ENCODE measurements around the gene PLIN1.

The PLIN1 gene

GRCh38 chr15:89668171-89668570, 11.0 kb downstream of the PLIN1 start:
- TF ChIP-seq FOXM1 (IDR thresholded peaks at IDR 0.05; ENCODE audit: borderline replicate concordance) (no peak), ELF4 (IDR thresholded peaks at IDR 0.05) (no peak), HDGF (IDR thresholded peaks at IDR 0.05; ENCODE audit: borderline replicate concordance) (no peak), L3MBTL2 (conservative IDR thresholded peaks at IDR 0.05) (no peak)
- ChIA-PET POLR2A (interaction anchor here (1.2 kb wide), 1 partner anchor 13 kb away, joined by 4 read pairs; the partner anchor contains the start of gene KIF7), CTCF (no interaction called here)
- DNase-seq (ENCODE audit: extremely low spot score) = no peak

GRCh38 chr15:89667706-89667960, 11.5 kb downstream of the PLIN1 start:
- POLR2A ChIA-PET = interaction anchor here (1.2 kb wide), 1 partner anchor 13 kb away, joined by 4 read pairs; the partner anchor contains the start of gene KIF7
- TF ChIP-seq NFRKB (IDR thresholded peaks at IDR 0.05) (no peak), FOXA1 (IDR thresholded peaks at IDR 0.05) (no peak), L3MBTL2 (conservative IDR thresholded peaks at IDR 0.05) (no peak), ELF4 (IDR thresholded peaks at IDR 0.05) (no peak), ARNT (IDR thresholded peaks at IDR 0.05) (no peak), BHLHE40 (IDR thresholded peaks at IDR 0.05; ENCODE audit: borderline replicate concordance) (no peak), FOXM1 (IDR thresholded peaks at IDR 0.05; ENCODE audit: borderline replicate concordance) (no peak), TARDBP (IDR thresholded peaks at IDR 0.05) (no peak), SUZ12 (IDR thresholded peaks at IDR 0.05) (no peak), HDGF (IDR thresholded peaks at IDR 0.05; ENCODE audit: borderline replicate concordance) (no peak), FOXK2 (IDR thresholded peaks at IDR 0.05) (no peak), CTBP1 (IDR thresholded peaks at IDR 0.05; ENCODE audit: borderline replicate concordance) (no peak)
- CTCF ChIA-PET = no interaction called here
- DNase-seq (ENCODE audit: extremely low spot score) = no peak

GRCh38 chr15:89666858-89667705, 12.1 kb downstream of the PLIN1 start:
- ChIA-PET CTCF (interaction anchor here (1.4 kb wide), 1 partner anchor 20 kb away, joined by 5 read pairs; no protein-coding TSS in a partner anchor), POLR2A (interaction anchor here (1.2 kb wide), 1 partner anchor 12 kb away, joined by 4 read pairs; the partner anchor contains the start of gene KIF7)
- TF ChIP-seq FOXA1 (IDR thresholded peaks at IDR 0.05) (no peak), BHLHE40 (IDR thresholded peaks at IDR 0.05; ENCODE audit: borderline replicate concordance) (no peak), FOXM1 (IDR thresholded peaks at IDR 0.05; ENCODE audit: borderline replicate concordance) (no peak), TARDBP (IDR thresholded peaks at IDR 0.05) (no peak), PKNOX1 (IDR thresholded peaks at IDR 0.05) (no peak), LEF1 (IDR thresholded peaks at IDR 0.05; ENCODE audit: borderline replicate concordance) (no peak), ZNF384 (IDR thresholded peaks at IDR 0.05) (no peak), ARNT (IDR thresholded peaks at IDR 0.05) (no peak), SUZ12 (IDR thresholded peaks at IDR 0.05) (no peak), L3MBTL2 (conservative IDR thresholded peaks at IDR 0.05) (no peak), HDGF (IDR thresholded peaks at IDR 0.05; ENCODE audit: borderline replicate concordance) (no peak), CTBP1 (IDR thresholded peaks at IDR 0.05; ENCODE audit: borderline replicate concordance) (no peak)
- DNase-seq (ENCODE audit: extremely low spot score) = peak; percentile 7

GRCh38 chr15:89666184-89666857, 12.8 kb downstream of the PLIN1 start:
- CTCF ChIA-PET = interaction anchor here (1.4 kb wide), 1 partner anchor 19 kb away, joined by 5 read pairs; no protein-coding TSS in a partner anchor
- DNase-seq (ENCODE audit: extremely low spot score) = peak; percentile 13
- POLR2A ChIA-PET = interaction anchor here (0.7 to 2.6 kb wide), 5 partner anchors 8 to 74 kb away, joined by 3 to 8 read pairs (median 4); no protein-coding TSS in a partner anchor
- TF ChIP-seq LEF1 (IDR thresholded peaks at IDR 0.05; ENCODE audit: borderline replicate concordance) = no peak
- no peak for TF ChIP-seq HDGF (IDR thresholded peaks at IDR 0.05; ENCODE audit: borderline replicate concordance)
- no peak for TF ChIP-seq ELF4 (IDR thresholded peaks at IDR 0.05)
- TF ChIP-seq PKNOX1 (IDR thresholded peaks at IDR 0.05) = no peak
- TF ChIP-seq SUZ12 (IDR thresholded peaks at IDR 0.05) = no peak
- no peak for TF ChIP-seq FOXM1 (IDR thresholded peaks at IDR 0.05; ENCODE audit: borderline replicate concordance)
- no peak for TF ChIP-seq CTBP1 (IDR thresholded peaks at IDR 0.05; ENCODE audit: borderline replicate concordance)
- no peak for TF ChIP-seq ARNT (IDR thresholded peaks at IDR 0.05)
- TF ChIP-seq NFRKB (IDR thresholded peaks at IDR 0.05) = no peak
- no peak for TF ChIP-seq FOXK2 (IDR thresholded peaks at IDR 0.05)
- no peak for TF ChIP-seq FOXA1 (IDR thresholded peaks at IDR 0.05)
- TF ChIP-seq L3MBTL2 (conservative IDR thresholded peaks at IDR 0.05) = no peak
- no peak for TF ChIP-seq BHLHE40 (IDR thresholded peaks at IDR 0.05; ENCODE audit: borderline replicate concordance)
- TF ChIP-seq SP1 (IDR thresholded peaks at IDR 0.05) = no peak
- TF ChIP-seq TARDBP (IDR thresholded peaks at IDR 0.05) = no peak
- no peak for TF ChIP-seq ZNF384 (IDR thresholded peaks at IDR 0.05)

- ChIA-PET POLR2A (interaction anchor here (0.6 to 2.6 kb wide), 9 partner anchors 9 to 95 kb away, joined by 3 to 8 read pairs (median 4); partner anchors contain the start of gene TICRR), CTCF (interaction anchor here (1.4 to 2.0 kb wide), 2 partner anchors 8 to 18 kb away, joined by 5 to 7 read pairs; no protein-coding TSS in a partner anchor)
- TF ChIP-seq LEF1 (IDR thresholded peaks at IDR 0.05; ENCODE audit: borderline replicate concordance) (no peak), FOXM1 (IDR thresholded peaks at IDR 0.05; ENCODE audit: borderline replicate concordance) (0 out of 2 replicates have a peak, but pooled peaks have one; percentile 52), ZNF384 (IDR thresholded peaks at IDR 0.05) (no peak), TARDBP (IDR thresholded peaks at IDR 0.05) (no peak), HDGF (IDR thresholded peaks at IDR 0.05; ENCODE audit: borderline replicate concordance) (no peak), SUZ12 (IDR thresholded peaks at IDR 0.05) (no peak), L3MBTL2 (conservative IDR thresholded peaks at IDR 0.05) (no peak), ARNT (IDR thresholded peaks at IDR 0.05) (0 out of 2 replicates have a peak, but pooled peaks have one; percentile 13), BHLHE40 (IDR thresholded peaks at IDR 0.05; ENCODE audit: borderline replicate concordance) (no peak), FOXK2 (IDR thresholded peaks at IDR 0.05) (no peak)
- peak; percentile 72 for DNase-seq (ENCODE audit: extremely low spot score)
Measured at GRCh38 chr15:89665449-89666181, 13.6 kb downstream of the PLIN1 start.

Data from HEK293T (cell line).